Measurements from ENCODE around the gene CCND2. TPM values are rescaled to one million over a fixed set of nuclear protein-coding genes. Genes with fewer than 3 reads are reported as not detected.

CCND2 gene
- total RNA-seq, 1 donor, result 20.3 TPM

GRCh38 chr12:4292341-4293073 lies 18.9 kb downstream of the CCND2 start:
- DNase-seq (ENCODE audit: low read depth), result no peak
- no peak for TF ChIP-seq CTCF (IDR thresholded peaks at IDR 0.05; ENCODE audit: insufficient read depth, low read depth, low read length)
- H3K4me3 ChIP-seq (ENCODE audit: low read depth, low read length), result no peak overlapping the region

GRCh38 chr12:4293299-4293965 lies 19.9 kb downstream of the CCND2 start:
- TF ChIP-seq CTCF (IDR thresholded peaks at IDR 0.05; ENCODE audit: insufficient read depth, low read depth, low read length), result no peak
- DNase-seq (ENCODE audit: low read depth), result no peak
- no peak overlapping the region for H3K4me3 ChIP-seq (ENCODE audit: low read depth, low read length)

- H3K4me3 ChIP-seq (ENCODE audit: low read depth, low read length), result no peak overlapping the region
- no peak for TF ChIP-seq CTCF (IDR thresholded peaks at IDR 0.05; ENCODE audit: insufficient read depth, low read depth, low read length)
- no peak for DNase-seq (ENCODE audit: low read depth)
These were observed 20.5 kb downstream of the CCND2 start for GRCh38 chr12:4293966-4294505.

GRCh38 chr12:4296751-4297150 lies 23.2 kb downstream of the CCND2 start:
- TF ChIP-seq CTCF (IDR thresholded peaks at IDR 0.05; ENCODE audit: insufficient read depth, low read depth, low read length), result no peak
- DNase-seq (ENCODE audit: low read depth), result no peak
- no peak overlapping the region for H3K4me3 ChIP-seq (ENCODE audit: low read depth, low read length)

- no peak overlapping the region for H3K4me3 ChIP-seq (ENCODE audit: low read depth, low read length)
- no peak for DNase-seq (ENCODE audit: low read depth)
These were observed 24.1 kb downstream of the CCND2 start for GRCh38 chr12:4297617-4298016.

GRCh38 chr12:4300883-4301282 lies 27.3 kb downstream of the CCND2 start:
- no peak for DNase-seq (ENCODE audit: low read depth)
- H3K4me3 ChIP-seq (ENCODE audit: low read depth, low read length), result no peak overlapping the region
- TF ChIP-seq CTCF (IDR thresholded peaks at IDR 0.05; ENCODE audit: insufficient read depth, low read depth, low read length), result no peak

More at GRCh38 chr12:4297617-4298016, 24.1 kb downstream of the CCND2 start:
- TF ChIP-seq CTCF (IDR thresholded peaks at IDR 0.05; ENCODE audit: insufficient read depth, low read depth, low read length), result no peak

All from fibroblast of villous mesenchyme (primary cell).